Measurements from ENCODE around the gene COG3. TPM values are rescaled to one million over a fixed set of nuclear protein-coding genes. Genes with fewer than 3 reads are reported as not detected.

Gene COG3
- total RNA-seq, 2 donors from 2014 or later: 11.7 to 18.6 TPM

- intact Hi-C loops (cut with DNase I): no loop called here
These were observed 120.1 kb downstream of the COG3 start for GRCh38 chr13:45584816-45585215.

More at GRCh38 chr13:45584816-45585215, 120.1 kb downstream of the COG3 start:
- DNase-seq: no peak
- no peak for ATAC-seq

Other genes with a start within 250 kb of the COG3 start
- 1,000 to 10,000 TPM; 3,599 to 3,935 TPM for gene TPT1, start 123.8 kb upstream of the COG3 start, total RNA-seq
- 10 to 100 TPM; 57.9 to 73.8 TPM for gene SLC25A30, start 46.6 kb upstream of the COG3 start, total RNA-seq
- not detected for gene ERICH6B, start 150.8 kb downstream of the COG3 start, total RNA-seq
- gene CBY2, start 237.4 kb downstream of the COG3 start, total RNA-seq: not detected

All from left cardiac atrium (tissue), 4 donors.